ENCODE measurements around the gene POLR2J. TPM values are rescaled to one million over a fixed set of nuclear protein-coding genes. Genes with fewer than 3 reads are reported as not detected.

Gene POLR2J
- 20.5 and 35.3 TPM in 2 replicates for total RNA-seq

GRCh38 chr7:102478314-102479208 lies at the start of gene POLR2J:
POLR2J (minus strand) TSS chr7:102478922; CDS start chr7:102478860, 62 bp downstream.

GRCh38 chr7:102517550-102518147 lies 38.9 kb upstream of the POLR2J start, which contains the start of gene RASA4B:
RASA4B (minus strand) TSS chr7:102517777; CDS start chr7:102517710, 67 bp downstream.

GRCh38 chr7:102464577-102465280 lies 14.0 kb downstream of the POLR2J start, which contains the start of the genes ALKBH4 and LRWD1:
ALKBH4 (minus strand) TSS chr7:102464863; CDS start chr7:102464836, 27 bp downstream.
LRWD1 (plus strand) TSS chr7:102464984; CDS start chr7:102465081, 97 bp downstream.

GRCh38 chr7:102433219-102434038 lies 45.3 kb downstream of the POLR2J start, which contains the start of gene ORAI2:
ORAI2 (plus strand) TSS chr7:102433575; CDS start chr7:102438957, 5,382 bp downstream.

Other genes with a start within 250 kb of the POLR2J start
- gene SH2B2, start 192.1 kb downstream of the POLR2J start, total RNA-seq = 1.3 and 2.5 TPM in 2 replicates
- gene SPDYE6, start 122.5 kb downstream of the POLR2J start, total RNA-seq = not detected in 2 replicates
- gene PRKRIP1, start 82.6 kb downstream of the POLR2J start, total RNA-seq = 15.7 and 17.6 TPM in 2 replicates
- gene ORAI2, start 45.3 kb downstream of the POLR2J start, total RNA-seq = 34.8 and 42.3 TPM in 2 replicates
- gene ALKBH4, start 14.1 kb downstream of the POLR2J start, total RNA-seq = 9.5 and 12.1 TPM in 2 replicates
- gene LRWD1, start 13.9 kb downstream of the POLR2J start, total RNA-seq = 8.5 and 9.9 TPM in 2 replicates
- 0.76 and 2.4 TPM in 2 replicates for gene RASA4B, start 38.9 kb upstream of the POLR2J start, total RNA-seq
- gene UPK3BL2, start 64.8 kb upstream of the POLR2J start, total RNA-seq = 0.54 and 1.3 TPM in 2 replicates
- 0.13 TPM in 1 of 2 replicates, not detected in the other for gene SPDYE2, start 72.3 kb upstream of the POLR2J start, total RNA-seq
- gene POLR2J3, start 93.7 kb upstream of the POLR2J start, total RNA-seq = 46.7 and 58.3 TPM in 2 replicates
- gene RASA4, start 137.8 kb upstream of the POLR2J start, total RNA-seq = 8.0 and 8.6 TPM in 2 replicates
- 1.3 and 2.9 TPM in 2 replicates for gene UPK3BL1, start 163.9 kb upstream of the POLR2J start, total RNA-seq
- gene SPDYE2B, start 171.4 kb upstream of the POLR2J start, total RNA-seq = not detected in 2 replicates
- 5.0 and 7.5 TPM in 2 replicates for gene POLR2J2, start 192.7 kb upstream of the POLR2J start, total RNA-seq

All from articular chondrocyte of knee joint (primary cell).